ENCODE data around the gene ATG4C. TPM values are rescaled to one million over a fixed set of nuclear protein-coding genes. Genes with fewer than 3 reads are reported as not detected.

The ATG4C gene
- total RNA-seq, 1 experiment from 2014 or later, result 13.1 TPM

- DNase-seq, result no peak
- no peak overlapping the region for H3T11ph ChIP-seq (ENCODE audit: low read length)
- no peaks in the 10 kb centered on the region for H3K23me2 ChIP-seq (ENCODE audit: insufficient read length, low read depth, low read length, poor library complexity, severe bottlenecking)
- H3K9me3 Mint-ChIP-seq, result no peaks in the 10 kb centered on the region
- no peak overlapping the region for H3K56ac ChIP-seq (ENCODE audit: insufficient read length, low read depth, low read length)
- no peak overlapping the region for H2BK20ac ChIP-seq (ENCODE audit: low read depth, low read length, poor library complexity, severe bottlenecking)
- H3K18ac ChIP-seq (ENCODE audit: insufficient read length, low read depth, low read length), result no peak overlapping the region
- no peak overlapping the region for H3K9ac ChIP-seq (ENCODE audit: extremely low read depth, insufficient read length, low read length)
- no peaks in the 10 kb centered on the region for H3K79me1 ChIP-seq (ENCODE audit: insufficient read depth, low read depth, low read length, poor library complexity, severe bottlenecking)
- no peaks in the 10 kb centered on the region for H4K20me1 ChIP-seq (ENCODE audit: control insufficient read depth, insufficient read depth, insufficient read length)
- no peak overlapping the region for H3K4ac ChIP-seq (ENCODE audit: low read depth, low read length)
- H3K36me3 Mint-ChIP-seq (ENCODE audit: insufficient read depth in 1 of 3, low read depth in 3 of 3), result peaks cover 37 to 49% (median 48%) of the 10 kb centered on the region in 3 experiments
- no peak overlapping the region for H2AK5ac ChIP-seq (ENCODE audit: insufficient read length, low read length)
- peaks cover 7 to 10% of the 10 kb centered on the region in 2 experiments; a peak in 3 of 4 replicates for H3K4me1 Mint-ChIP-seq
- no peak overlapping the region for H2BK15ac ChIP-seq (ENCODE audit: low read depth, low read length)
- H3K27me3 ChIP-seq (ENCODE audit: insufficient read depth, low read length), result no peaks in the 10 kb centered on the region
- no peak overlapping the region for H4K8ac ChIP-seq (replicated peaks; ENCODE audit: insufficient read length, low read depth, low read length)
- TF ChIP-seq CTCF (conservative IDR thresholded peaks at IDR 0.05), result no peak
- no peaks in the 10 kb centered on the region for H3K27me3 Mint-ChIP-seq (ENCODE audit: low read depth)
- WGBS (ENCODE audit: extremely low coverage, insufficient read length, low lambda C conversion rate), result no CpG with 5 or more reads among the region's 6 CpGs
- H2BK5ac ChIP-seq (ENCODE audit: insufficient read length, low read length), result no peak overlapping the region
- H2BK12ac ChIP-seq (ENCODE audit: insufficient read length, low read depth, low read length), result no peak overlapping the region
- H3K14ac ChIP-seq (ENCODE audit: insufficient read depth, low read length), result no peak overlapping the region
- no peak overlapping the region for H2AFZ ChIP-seq (ENCODE audit: low read length)
- H3K79me2 ChIP-seq (ENCODE audit: insufficient read depth, low read length), result no peaks in the 10 kb centered on the region
- H4K91ac ChIP-seq (ENCODE audit: insufficient read length, low read depth, low read length), result no peak overlapping the region
- no peak overlapping the region for H2BK120ac ChIP-seq (ENCODE audit: low read depth, low read length, poor library complexity, severe bottlenecking)
- H3K9me3 ChIP-seq (ENCODE audit: control insufficient read depth, low read depth, low read length), result no peaks in the 10 kb centered on the region
- no peak overlapping the region for H3K4me3 Mint-ChIP-seq
- H3K27ac ChIP-seq (ENCODE audit: insufficient read length, low read depth, low read length), result no peak overlapping the region
- H3K27ac Mint-ChIP-seq, result no peak overlapping the region
- no peak overlapping the region for H4K5ac ChIP-seq (ENCODE audit: insufficient read length, low read depth, low read length)
- no peak overlapping the region for H3K4me2 ChIP-seq (ENCODE audit: insufficient read depth, insufficient read length, low read length)
- H3K23ac ChIP-seq (ENCODE audit: insufficient read length, low read depth, low read length), result no peak overlapping the region
- no peaks in the 10 kb centered on the region for H3K4me1 ChIP-seq (ENCODE audit: insufficient read depth, low read length)
Measured at GRCh38 chr1:62810420-62811274, 26.7 kb downstream of the ATG4C start.

Measured in H9 (cell line).